Erythroblast (primary cell): ENCODE measurements around the gene TMSB15C.

ENCODE experiments used
- GATA1 ChIP-seq: IDR thresholded peaks from 2 replicates; pipeline ENCODE4 v1.6.1; 2011; ENCODE audit warnings: low read depth, mild to moderate bottlenecking, control low read depth, low read length, moderate library complexity
- POLR2A ChIP-seq: IDR thresholded peaks from 2 replicates; pipeline ENCODE4 v1.6.1; 2011; ENCODE audit warnings: mild to moderate bottlenecking, low read length

- TF ChIP-seq POLR2A (no peak), GATA1 (no peak)
Observed at GRCh38 chrX:104098919-104099318, 22.9 kb upstream of the TMSB15C start.
